ENCODE results near the gene VPS8. TPM values are rescaled to one million over a fixed set of nuclear protein-coding genes. Genes with fewer than 3 reads are reported as not detected.

VPS8 gene
- total RNA-seq, 1 experiment from 2014 or later = 37.6 TPM

- Histone ChIP-seq H3K4me3 (replicated peaks in 1 of 2; ENCODE audit: low read depth in 1 of 2, low read length in 2 of 2) (no peak overlapping the region), H3K79me2 (ENCODE audit: insufficient read depth, low read length) (no peaks in the 10 kb centered on the region), H3K4me1 (ENCODE audit: control insufficient read depth in 1 of 2, insufficient read depth in 2 of 2, low read length in 2 of 2) (peaks cover 0 to under 1% of the 10 kb centered on the region in 2 experiments; a peak in 3 of 4 replicates), H3K9me2 (ENCODE audit: insufficient read depth) (no peaks in the 10 kb centered on the region), H4K20me1 (ENCODE audit: insufficient read depth) (no peaks in the 10 kb centered on the region), H3K9me3 (ENCODE audit: control insufficient read depth in 1 of 2, insufficient read depth in 1 of 2, low read depth in 1 of 2, low read length in 2 of 2) (no peaks in the 10 kb centered on the region), H3K36me3 (ENCODE audit: control insufficient read depth in 1 of 2, insufficient read depth in 2 of 2, low read length in 2 of 2) (no peaks in the 10 kb centered on the region), H3K27ac (ENCODE audit: low read depth, low read length) (no peak overlapping the region), H3K4me2 (ENCODE audit: low read length) (no peak overlapping the region), H2AFZ (ENCODE audit: low read depth, low read length, poor library complexity, severe bottlenecking) (no peak overlapping the region), H3K27me3 (ENCODE audit: insufficient read depth, low read length) (0 out of 2 replicates have a peak, but pooled peaks cover 12% of the 10 kb centered on the region), H3K9ac (ENCODE audit: low read length) (no peak overlapping the region)
- no peak for ATAC-seq
- CTCF ChIA-PET = interaction anchor here (2.2 kb wide), 1 partner anchor 222 kb away, joined by 8 read pairs; the partner anchor contains the start of gene EPHB3
- DNase-seq (ENCODE audit: low read depth, low spot score) = no peak
- no TSS peak for BruUV-seq (replicated peaks)
- RAD21 ChIA-PET (ENCODE audit: low non-redundant PET in 1 of 2, low total read pairs in 2 of 2, uncharacterized antibody in 2 of 2, unreplicated experiment in 2 of 2) = no interaction called here
- POLR2A ChIA-PET = no interaction called here
- intact Hi-C loops (cut with micrococcal nuclease) = no loop called here
- no peak for TF ChIP-seq ZFX (IDR thresholded peaks at IDR 0.05)
- no peak for TF ChIP-seq ATF3 (IDR thresholded peaks at IDR 0.05)
- TF ChIP-seq ZBTB33 (IDR thresholded peaks at IDR 0.05; ENCODE audit: extremely low read depth, insufficient replicate concordance, low read length) = no peak
- TF ChIP-seq POLR2A (IDR thresholded peaks at IDR 0.05; ENCODE audit: borderline replicate concordance, extremely low read depth, insufficient read depth, insufficient read length) = no peak
- no peak for TF ChIP-seq RAD21 (IDR thresholded peaks at IDR 0.05; ENCODE audit: low read depth)
- no peak for TF ChIP-seq CEBPB (IDR thresholded peaks at IDR 0.05; ENCODE audit: low read depth)
- TF ChIP-seq EZH2phosphoT487 (IDR thresholded peaks at IDR 0.05; ENCODE audit: borderline replicate concordance) = no peak
- no peak for TF ChIP-seq EGR1 (IDR thresholded peaks at IDR 0.05; ENCODE audit: low read depth)
- no peak for TF ChIP-seq EZH2 (IDR thresholded peaks at IDR 0.05)
- no peak for TF ChIP-seq CBX3 (IDR thresholded peaks at IDR 0.05; ENCODE audit: low read depth)
- TF ChIP-seq SIN3A (IDR thresholded peaks at IDR 0.05; ENCODE audit: low read depth) = no peak
- TF ChIP-seq POLR2AphosphoS5 (IDR thresholded peaks at IDR 0.05; ENCODE audit: low read depth, low read length) = no peak
- no peak for TF ChIP-seq REST (IDR thresholded peaks at IDR 0.05; ENCODE audit: low read depth)
- TF ChIP-seq SRF (IDR thresholded peaks at IDR 0.05; ENCODE audit: low read depth) = no peak
- no peak for TF ChIP-seq CTCF (IDR thresholded peaks at IDR 0.05 in 2 of 3, conservative IDR thresholded peaks at IDR 0.05 in 1 of 3; ENCODE audit: borderline replicate concordance in 1 of 3, insufficient read depth in 1 of 3, low read depth in 2 of 3, low read length in 2 of 3)
- no peak for TF ChIP-seq TCF7L2 (IDR thresholded peaks at IDR 0.05; ENCODE audit: borderline replicate concordance, extremely low read depth, insufficient read depth, insufficient read length)
These were observed 28.6 kb upstream of the VPS8 start for GRCh38 chr3:184783319-184783718.

Data from HCT116 (cell line).